Inflammatory macrophage treated with lipopolysaccharide for 4 hours (primary cell): Measurements from ENCODE around the gene NFIC.

ENCODE experiments used
- DNase-seq: peaks from one replicate; pipeline ENCODE4 v3.0.0-alpha.2; 2020

The NFIC gene

GRCh38 chr19:3455393-3455955 is 89.1 kb downstream of the NFIC start:
- no peak for DNase-seq

GRCh38 chr19:3455960-3456601 is 89.7 kb downstream of the NFIC start:
- DNase-seq: no peak

- no peak for DNase-seq
Observed at GRCh38 chr19:3456925-3457527, 90.6 kb downstream of the NFIC start.

- no peak for DNase-seq
Observed at GRCh38 chr19:3457528-3458228, 91.3 kb downstream of the NFIC start.

- no peak for DNase-seq
Observed at GRCh38 chr19:3458229-3459088, 92.1 kb downstream of the NFIC start.

DNA sequence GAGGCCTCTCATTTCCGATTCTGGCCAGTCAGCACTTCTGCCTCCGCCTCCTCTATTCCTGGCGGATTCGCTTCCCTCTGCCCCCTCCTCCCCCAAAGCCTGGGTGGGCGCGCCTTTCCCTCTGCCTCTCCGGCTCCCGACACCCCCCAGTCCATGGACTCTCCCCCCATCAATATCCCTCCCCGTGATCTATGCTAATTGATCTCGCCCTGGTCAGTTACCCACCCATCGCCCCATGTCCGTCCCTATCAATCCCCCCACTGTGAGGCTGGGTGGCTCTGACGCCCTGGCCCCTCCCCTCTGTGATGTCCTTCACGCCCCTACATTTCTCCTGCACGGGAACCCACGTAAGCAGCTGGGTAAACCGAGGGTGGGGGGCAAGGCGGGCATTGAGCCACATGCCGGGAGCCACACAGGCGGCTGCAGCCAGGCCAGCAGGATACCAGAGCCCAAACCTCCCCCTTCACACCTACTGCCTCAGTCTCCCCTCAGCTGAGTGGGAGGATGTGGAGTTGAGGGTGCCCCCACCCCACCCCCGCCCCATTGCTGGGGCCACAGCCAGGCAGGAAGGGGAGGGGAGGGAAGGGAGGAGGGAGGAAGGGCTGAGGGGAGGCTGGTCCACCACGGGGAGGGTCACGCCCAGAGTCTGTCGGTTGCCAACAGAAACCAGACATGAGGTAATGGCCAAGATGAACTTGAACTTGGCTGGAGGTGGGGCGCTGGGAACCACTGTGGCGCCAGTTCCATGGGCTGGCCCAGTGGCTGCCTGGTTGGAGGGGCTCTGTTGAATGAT is 92.9 kb downstream of the NFIC start:
- peak; percentile 48 for DNase-seq

DNA sequence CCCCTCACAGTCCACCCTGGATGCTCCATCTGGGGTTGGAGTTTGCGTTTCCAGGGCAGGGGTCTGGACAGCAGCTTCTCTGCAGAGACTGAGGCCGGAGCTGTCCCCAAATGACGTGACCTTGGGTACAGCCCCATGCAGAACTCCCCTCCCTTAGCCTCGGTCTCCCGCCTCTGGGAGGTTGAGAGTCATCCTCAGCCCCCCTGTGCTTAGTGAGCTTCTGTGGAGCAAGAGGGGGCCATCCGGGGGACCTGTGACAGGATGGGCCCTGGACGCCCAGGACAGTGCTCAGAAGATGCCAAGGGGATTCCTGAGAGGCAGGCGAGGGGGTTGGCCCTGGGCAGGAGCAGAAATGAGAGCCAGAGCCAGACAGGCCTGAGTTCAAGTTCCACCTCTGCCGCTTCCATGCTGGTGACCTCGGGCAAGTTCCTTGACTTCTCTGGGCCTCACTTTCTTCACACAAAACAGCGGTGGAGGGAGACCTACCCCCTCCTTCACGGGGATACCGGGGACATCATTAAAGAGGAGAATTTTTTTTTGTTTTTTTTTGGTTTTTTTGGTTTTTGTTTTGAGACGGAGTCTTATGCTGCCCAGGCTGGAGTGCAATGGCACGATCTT is 93.7 kb downstream of the NFIC start:
- no peak for DNase-seq

GRCh38 chr19:3462991-3463713 is 96.8 kb downstream of the NFIC start:
- DNase-seq: no peak

DNA sequence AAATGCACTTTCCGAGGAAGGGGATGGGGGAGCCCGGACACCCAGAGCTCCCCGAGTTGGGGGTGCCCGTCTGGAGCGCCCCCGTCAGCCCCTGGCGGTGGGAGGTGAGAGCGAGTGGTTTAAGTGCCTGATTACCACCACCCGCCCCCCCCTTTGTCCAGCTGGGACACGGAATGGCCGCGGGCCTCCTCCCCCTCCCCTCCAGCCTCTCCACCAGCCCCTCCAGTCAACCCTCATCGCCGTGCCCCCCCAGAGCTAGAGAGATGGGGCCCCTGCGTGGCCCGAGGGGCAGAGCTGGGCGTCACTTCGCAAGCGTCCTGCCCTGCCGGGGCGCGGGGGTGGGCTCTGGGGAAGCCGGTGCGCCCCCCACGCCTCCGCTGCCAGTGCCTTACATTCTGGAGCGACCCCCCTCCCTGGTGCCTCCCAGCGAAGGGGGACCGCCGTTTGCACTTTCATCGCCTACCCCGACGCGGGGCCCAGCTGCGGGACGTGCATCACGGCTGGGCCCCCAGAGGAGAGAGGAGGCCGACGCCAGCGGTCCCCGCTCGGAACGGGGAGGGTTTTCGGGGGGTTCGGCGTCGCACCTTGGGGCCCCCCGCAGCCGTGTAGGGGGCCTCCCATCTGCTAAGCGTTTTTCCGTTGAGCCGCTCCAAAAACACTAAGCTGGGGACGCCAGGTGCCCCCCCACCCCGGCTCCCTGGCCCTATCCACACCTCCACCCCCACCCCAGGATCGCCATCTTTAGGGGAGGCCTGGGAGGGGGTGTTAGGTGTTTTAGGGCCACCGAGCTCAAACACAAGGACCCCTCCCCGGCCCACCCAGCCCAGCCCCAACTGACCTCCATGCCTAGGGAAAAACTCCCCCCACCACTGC is 97.6 kb downstream of the NFIC start:
- no peak for DNase-seq

DNA sequence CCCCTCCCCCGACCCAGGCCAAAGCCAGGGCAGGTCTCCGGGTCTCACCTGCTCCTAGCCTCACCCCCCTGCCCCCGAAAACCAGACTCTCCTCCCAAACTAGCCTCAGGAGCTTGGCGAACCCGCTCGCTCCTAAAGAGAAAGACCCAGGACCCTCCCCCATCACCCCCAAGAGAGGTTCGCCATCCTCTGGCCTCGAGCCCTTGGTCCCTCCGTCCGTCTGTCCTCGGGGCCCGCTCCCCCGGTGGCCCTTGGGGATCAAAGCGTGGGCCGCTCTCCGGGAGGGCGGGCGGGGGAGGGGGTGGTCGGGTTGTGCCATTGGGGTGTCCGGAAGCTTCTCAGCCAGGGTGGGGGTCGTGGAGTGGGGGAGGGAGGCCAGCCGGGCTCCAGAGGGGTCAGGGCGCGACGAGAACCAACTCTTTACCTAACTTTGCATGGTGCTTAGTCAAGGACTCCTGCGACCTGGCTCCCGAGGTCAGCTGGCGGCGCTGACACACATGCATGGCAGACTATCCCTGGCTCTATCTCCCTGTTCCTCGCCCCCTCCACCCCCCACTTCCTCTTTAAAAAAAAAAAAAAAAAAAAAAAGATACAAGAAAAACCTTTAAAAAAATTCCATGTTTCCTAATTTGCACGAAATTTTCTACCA is 98.3 kb downstream of the NFIC start:
- DNase-seq: peak; percentile 27

DNA sequence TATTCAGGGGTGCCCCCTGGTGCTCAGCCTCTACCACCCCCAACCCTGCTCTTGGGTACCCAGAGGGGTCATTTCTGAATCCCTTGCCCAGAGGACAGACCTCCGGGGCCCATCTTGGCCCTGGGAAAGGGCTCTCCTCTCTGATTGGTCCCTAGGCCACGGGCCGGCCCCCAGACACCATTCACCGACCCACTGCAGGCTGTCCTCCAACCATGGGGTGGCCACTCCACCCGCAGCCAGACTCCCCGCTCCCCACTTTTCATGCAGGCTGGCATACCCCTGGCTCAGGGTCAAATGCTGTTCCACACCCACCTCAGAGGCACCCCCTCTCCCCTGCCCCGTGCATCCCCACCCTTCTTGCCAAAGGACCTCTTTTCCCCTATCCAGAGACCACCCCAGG is 99.2 kb downstream of the NFIC start:
- DNase-seq: no peak

DNA sequence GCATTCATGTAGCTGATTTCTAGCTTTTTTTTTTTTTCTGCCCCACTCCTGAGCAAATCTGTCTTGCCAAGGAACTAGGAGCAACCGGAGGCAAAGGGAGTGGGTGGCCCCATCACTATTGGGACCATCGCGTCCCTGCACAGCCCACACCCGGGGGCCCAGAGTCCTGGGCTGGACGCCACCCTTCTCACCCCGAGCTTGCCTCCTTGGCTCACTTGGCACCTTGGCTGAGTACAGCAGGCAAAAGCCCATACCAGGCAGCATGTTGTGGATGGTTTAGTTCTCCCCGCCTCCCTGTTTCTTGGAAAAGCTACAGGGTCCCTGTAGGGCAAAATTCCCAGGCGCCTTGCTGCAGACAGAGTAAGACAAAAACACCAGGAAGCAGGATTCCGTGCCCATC is 100.3 kb downstream of the NFIC start:
- DNase-seq: no peak

GRCh38 chr19:3467437-3468198 is 101.2 kb downstream of the NFIC start:
- DNase-seq: no peak

DNA sequence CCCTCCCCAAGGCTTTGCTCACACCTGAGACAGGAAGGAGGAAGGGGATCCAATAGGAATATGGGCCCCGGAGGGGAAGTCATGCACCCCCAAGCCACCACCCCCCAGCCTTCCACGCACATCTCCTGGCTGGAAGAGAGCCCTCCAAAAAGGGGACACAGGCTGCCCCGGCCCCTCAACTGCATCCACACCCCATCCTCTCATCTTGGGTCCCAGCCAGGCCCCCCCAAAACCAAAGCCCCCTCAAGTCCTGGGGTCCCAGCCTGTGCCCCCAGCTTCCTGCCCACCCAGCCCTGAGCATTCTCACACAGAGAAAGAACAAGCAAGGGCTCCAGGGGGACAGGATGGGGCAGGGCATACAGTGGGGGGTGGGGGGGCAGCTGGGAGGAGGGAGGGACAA is 101.8 kb downstream of the NFIC start:
- DNase-seq: no peak

DNA sequence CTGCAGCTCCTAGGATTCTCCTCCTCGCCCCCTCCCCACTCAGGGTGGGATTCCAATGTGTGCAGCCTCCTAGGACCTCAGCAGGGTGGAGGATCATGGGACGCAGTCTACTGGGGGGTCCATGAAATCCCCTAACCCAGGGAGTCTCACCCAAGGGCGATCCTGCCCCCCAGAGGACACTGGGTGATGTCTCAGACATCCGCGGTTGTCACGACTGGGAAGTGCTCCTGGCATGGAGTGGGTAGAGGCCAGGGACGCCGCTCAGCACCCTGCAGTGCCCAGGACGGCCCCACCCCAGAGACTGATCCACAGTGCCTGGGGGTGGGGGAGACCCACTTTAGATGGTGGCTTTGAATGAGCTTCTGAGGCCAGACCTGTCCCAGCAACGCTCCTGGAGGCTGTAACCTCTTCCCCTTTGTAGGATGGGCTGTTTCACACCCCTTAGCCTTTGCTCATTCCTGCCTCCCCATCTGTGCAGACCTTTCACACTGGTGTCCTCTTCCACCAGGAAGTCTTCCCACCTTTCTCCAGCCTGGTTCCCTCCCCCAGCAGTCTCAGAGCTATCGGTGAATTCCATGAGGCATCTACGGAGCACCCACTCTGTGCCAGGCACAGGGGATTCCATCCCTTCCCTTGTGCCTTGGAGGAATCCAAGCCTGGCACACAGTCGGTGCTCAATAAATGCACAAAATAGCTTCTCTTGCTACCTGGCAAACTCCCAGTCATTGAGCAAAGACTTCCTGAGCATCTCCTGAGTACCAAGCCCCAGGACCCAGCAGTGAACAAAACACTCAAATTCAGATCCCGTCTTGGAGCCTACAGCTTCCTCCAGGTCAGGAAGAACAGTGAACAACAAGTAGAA is 103.5 kb downstream of the NFIC start:
- no peak for DNase-seq

DNA sequence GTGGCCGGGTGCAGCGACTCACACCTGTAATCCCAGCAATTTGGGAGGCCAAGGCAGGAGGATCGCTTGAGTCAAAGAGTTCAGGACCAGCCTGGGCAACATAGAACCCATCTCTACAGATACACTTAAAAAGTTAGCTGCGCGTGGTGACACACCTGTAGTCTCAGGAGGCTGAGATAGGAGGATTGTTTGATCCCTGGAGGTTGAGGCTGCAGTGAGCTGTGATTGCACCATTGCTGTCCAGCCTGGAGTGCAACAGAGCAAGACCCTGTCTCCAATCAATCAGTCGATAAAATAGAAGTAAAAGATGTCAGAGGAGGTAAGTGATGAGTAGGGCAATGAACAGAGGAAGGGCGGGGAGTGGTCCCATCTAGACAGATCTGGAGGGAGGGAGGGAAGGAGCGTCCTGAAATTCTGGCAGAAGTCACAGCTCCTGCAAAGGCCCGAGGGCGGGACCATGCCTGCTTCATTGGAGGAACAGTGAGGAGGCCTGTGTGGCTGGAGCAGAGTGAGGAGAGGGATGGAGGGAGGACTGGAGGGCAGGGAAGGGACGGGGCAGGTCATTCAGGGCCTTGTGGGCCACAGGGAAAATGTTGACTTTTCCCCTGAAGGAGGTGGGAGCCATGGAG is 104.2 kb downstream of the NFIC start:
- no peak for DNase-seq
